H9 (cell line): ENCODE data around the gene LYRM9. TPM values are rescaled to one million over a fixed set of nuclear protein-coding genes. Genes with fewer than 3 reads are reported as not detected.

ENCODE experiments used
- DNase-seq: peaks from one replicate; pipeline ENCODE4 v3.0.0-alpha.2; 2017
- H2AFZ ChIP-seq: one replicate; pipeline ENCODE4 v1.6.1; 2013; ENCODE audit warnings: mild to moderate bottlenecking, low read length, control low read depth, moderate library complexity
- H2AK5ac ChIP-seq: 2 replicates; pipeline ENCODE4 v1.6.1; 2013; ENCODE audit warnings: low read length, control low read depth, mixed read lengths; ENCODE audit not compliant: insufficient read length
- H2BK120ac ChIP-seq: one replicate; pipeline ENCODE4 v1.6.1; 2013; ENCODE audit warnings: low read depth, mild to moderate bottlenecking, low read length, control low read depth, inconsistent platforms; ENCODE audit not compliant: poor library complexity, severe bottlenecking
- H2BK12ac ChIP-seq: 2 replicates; pipeline ENCODE4 v1.6.1; 2013; ENCODE audit warnings: low read length, control low read depth, mixed read lengths, low read depth; ENCODE audit not compliant: insufficient read length
- H2BK15ac ChIP-seq: 2 replicates; pipeline ENCODE4 v1.6.1; 2013; ENCODE audit warnings: low read depth, low read length, control low read depth
- H2BK20ac ChIP-seq: one replicate; pipeline ENCODE4 v1.6.1; 2013; ENCODE audit warnings: low read depth, mild to moderate bottlenecking, low read length, control low read depth, inconsistent platforms; ENCODE audit not compliant: poor library complexity, severe bottlenecking
- H2BK5ac ChIP-seq: 2 replicates; pipeline ENCODE4 v1.6.1; 2013; ENCODE audit warnings: low read length, control low read depth, mixed read lengths; ENCODE audit not compliant: insufficient read length
- H3K14ac ChIP-seq: 2 replicates; pipeline ENCODE4 v1.6.1; 2013; ENCODE audit warnings: low read length, control low read depth; ENCODE audit not compliant: insufficient read depth
- H3K18ac ChIP-seq: 2 replicates; pipeline ENCODE4 v1.6.1; 2013; ENCODE audit warnings: low read depth, mild to moderate bottlenecking, mixed read lengths, low read length, control low read depth; ENCODE audit not compliant: insufficient read length
- H3K23ac ChIP-seq: 2 replicates; pipeline ENCODE4 v1.6.1; 2013; ENCODE audit warnings: low read length, control low read depth, mixed read lengths, low read depth; ENCODE audit not compliant: insufficient read length
- H3K23me2 ChIP-seq: 2 replicates; pipeline ENCODE4 v1.6.1; 2013; ENCODE audit warnings: low read depth, mild to moderate bottlenecking, mixed read lengths, low read length, control low read depth; ENCODE audit not compliant: insufficient read length, poor library complexity, severe bottlenecking
- H3K27ac ChIP-seq: 2 replicates; pipeline ENCODE4 v1.5.1; 2013; ENCODE audit warnings: low read length, control low read depth, mixed read lengths, low read depth; ENCODE audit not compliant: insufficient read length
- H3K27me3 ChIP-seq: 2 replicates; pipeline ENCODE4 v1.6.1; 2013; ENCODE audit warnings: low read length, control low read depth, inconsistent platforms; ENCODE audit not compliant: insufficient read depth
- H3K4ac ChIP-seq: 2 replicates; pipeline ENCODE4 v1.6.1; 2013; ENCODE audit warnings: low read depth, mild to moderate bottlenecking, control low read depth, inconsistent platforms, low read length, moderate library complexity
- H3K4me1 ChIP-seq: 2 replicates; pipeline ENCODE4 v1.6.1; 2013; ENCODE audit warnings: low read length, control low read depth, inconsistent platforms; ENCODE audit not compliant: insufficient read depth
- H3K4me2 ChIP-seq: 2 replicates; pipeline ENCODE4 v1.6.1; 2013; ENCODE audit warnings: low read length, control low read depth, mixed read lengths; ENCODE audit not compliant: insufficient read length, insufficient read depth
- H3K56ac ChIP-seq: 2 replicates; pipeline ENCODE4 v1.6.1; 2013; ENCODE audit warnings: low read depth, mild to moderate bottlenecking, mixed read lengths, low read length, control low read depth; ENCODE audit not compliant: insufficient read length
- H3K79me1 ChIP-seq: 2 replicates; pipeline ENCODE4 v1.6.1; 2013; ENCODE audit warnings: low read depth, mild to moderate bottlenecking, moderate library complexity, low read length, control low read depth, inconsistent platforms; ENCODE audit not compliant: insufficient read depth, poor library complexity, severe bottlenecking
- H3K79me2 ChIP-seq: 2 replicates; pipeline ENCODE4 v1.6.1; 2013; ENCODE audit warnings: low read length, control low read depth, inconsistent platforms; ENCODE audit not compliant: insufficient read depth
- H3K9ac ChIP-seq: 2 replicates; pipeline ENCODE4 v1.6.1; 2013; ENCODE audit warnings: low read length, control low read depth, mixed read lengths; ENCODE audit not compliant: insufficient read length; ENCODE audit errors: extremely low read depth
- H3K9me3 ChIP-seq: one replicate; pipeline ENCODE4 v1.6.1; 2013; ENCODE audit warnings: low read depth, low read length, inconsistent platforms; ENCODE audit not compliant: control insufficient read depth
- H3T11ph ChIP-seq: one replicate; pipeline ENCODE4 v1.6.1; 2013; ENCODE audit warnings: mild to moderate bottlenecking, low read length, control low read depth, inconsistent platforms
- H4K20me1 ChIP-seq: one replicate; pipeline ENCODE4 v1.6.1; 2013; ENCODE audit not compliant: control insufficient read depth, insufficient read length, insufficient read depth
- H4K5ac ChIP-seq: 2 replicates; pipeline ENCODE4 v1.6.1; 2013; ENCODE audit warnings: low read depth, mild to moderate bottlenecking, mixed read lengths, low read length, control low read depth; ENCODE audit not compliant: insufficient read length
- H4K8ac ChIP-seq: replicated peaks from 2 replicates; pipeline ENCODE4 v1.6.1; 2013; ENCODE audit warnings: low read length, control low read depth, mixed read lengths, low read depth; ENCODE audit not compliant: insufficient read length
- H4K91ac ChIP-seq: 2 replicates; pipeline ENCODE4 v1.6.1; 2013; ENCODE audit warnings: low read depth, mild to moderate bottlenecking, moderate library complexity, mixed read lengths, low read length, control low read depth; ENCODE audit not compliant: insufficient read length
- H3K27ac Mint-ChIP-seq, 3 experiments: 2 replicates in 2 of 3; 3 replicates in 1 of 3; pipeline ENCODE4 v1.8.0; 2020 to 2021; ENCODE audit warnings: mixed read lengths in 3 of 3, mild to moderate bottlenecking in 1 of 3, moderate library complexity in 1 of 3
- H3K27me3 Mint-ChIP-seq: 2 replicates; pipeline ENCODE4 v1.8.0; 2021; ENCODE audit warnings: low read depth, mild to moderate bottlenecking, moderate library complexity, mixed read lengths
- H3K36me3 Mint-ChIP-seq, 3 experiments: 2 replicates in 2 of 3; 3 replicates in 1 of 3; pipeline ENCODE4 v1.8.0; 2020 to 2021; ENCODE audit warnings: low read depth in 3 of 3, mixed read lengths in 3 of 3; ENCODE audit not compliant: insufficient read depth in 1 of 3
- H3K4me1 Mint-ChIP-seq, 2 experiments: 2 replicates each; pipeline ENCODE4 v1.8.0; 2020; ENCODE audit warnings: mixed read lengths in 2 of 2
- H3K4me3 Mint-ChIP-seq, 2 experiments: 2 replicates in 1 of 2; 3 replicates in 1 of 2; pipeline ENCODE4 v1.8.0; 2020 to 2021; ENCODE audit warnings: mild to moderate bottlenecking in 2 of 2, mixed read lengths in 2 of 2, moderate library complexity in 1 of 2
- H3K9me3 Mint-ChIP-seq, 2 experiments: 2 replicates in 1 of 2; 3 replicates in 1 of 2; pipeline ENCODE4 v1.8.0; 2020; ENCODE audit warnings: mild to moderate bottlenecking in 2 of 2, mixed read lengths in 2 of 2, moderate library complexity in 1 of 2
- WGBS: extraction: QIAGEN DNeasy Blood & Tissue Kit; methylation state at CpG from one replicate; pipeline ENCODE4 v1.1.7; 2013; ENCODE audit warnings: missing lambda C conversion rate, low lambda C conversion rate, mixed read lengths; ENCODE audit not compliant: insufficient read length; ENCODE audit errors: extremely low coverage; 5-methylcytosine and 5-hydroxymethylcytosine counted together
- total RNA-seq: library from RNA; stranded (reverse); gene quantifications from 2 replicates; pipeline ENCODE4 v1.2.1, GENCODE V29; 2021
- TF ChIP-seq, protein P1 (sequence below): fragments of 200-600 bp; sonication (generic); conservative IDR thresholded peaks from 3 replicates; pipeline ENCODE4 v1.8.0; 2021; ENCODE audit warnings: antibody characterized with exemption, mild to moderate bottlenecking

Gene LYRM9
- total RNA-seq, 1 experiment from 2014 or later, result 2.2 TPM

DNA sequence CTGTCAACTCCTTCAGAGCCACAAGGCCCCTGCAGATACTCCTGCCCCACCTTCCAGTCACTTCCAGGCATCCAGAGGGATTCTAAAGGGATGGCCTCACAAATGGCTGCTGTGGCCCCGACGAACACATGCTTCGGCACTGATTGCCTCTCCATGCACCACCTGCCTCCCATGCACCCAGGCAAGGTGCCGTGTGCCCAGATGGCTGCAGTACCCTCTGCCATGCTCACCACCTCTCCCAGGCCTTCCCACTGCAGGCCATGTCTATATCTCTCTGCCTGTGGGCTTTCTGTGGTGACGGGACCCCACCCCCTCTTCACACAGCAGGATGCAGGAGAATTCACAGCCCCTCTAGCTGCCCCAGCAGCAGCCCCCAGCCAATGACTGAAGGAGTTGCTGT is 27.9 kb upstream of the LYRM9 start:
- no peak overlapping the region for H2AFZ ChIP-seq
- H3K36me3 Mint-ChIP-seq, result no peaks in the 10 kb centered on the region
- no peak overlapping the region for H3K9ac ChIP-seq
- TF ChIP-seq, protein P1, sequence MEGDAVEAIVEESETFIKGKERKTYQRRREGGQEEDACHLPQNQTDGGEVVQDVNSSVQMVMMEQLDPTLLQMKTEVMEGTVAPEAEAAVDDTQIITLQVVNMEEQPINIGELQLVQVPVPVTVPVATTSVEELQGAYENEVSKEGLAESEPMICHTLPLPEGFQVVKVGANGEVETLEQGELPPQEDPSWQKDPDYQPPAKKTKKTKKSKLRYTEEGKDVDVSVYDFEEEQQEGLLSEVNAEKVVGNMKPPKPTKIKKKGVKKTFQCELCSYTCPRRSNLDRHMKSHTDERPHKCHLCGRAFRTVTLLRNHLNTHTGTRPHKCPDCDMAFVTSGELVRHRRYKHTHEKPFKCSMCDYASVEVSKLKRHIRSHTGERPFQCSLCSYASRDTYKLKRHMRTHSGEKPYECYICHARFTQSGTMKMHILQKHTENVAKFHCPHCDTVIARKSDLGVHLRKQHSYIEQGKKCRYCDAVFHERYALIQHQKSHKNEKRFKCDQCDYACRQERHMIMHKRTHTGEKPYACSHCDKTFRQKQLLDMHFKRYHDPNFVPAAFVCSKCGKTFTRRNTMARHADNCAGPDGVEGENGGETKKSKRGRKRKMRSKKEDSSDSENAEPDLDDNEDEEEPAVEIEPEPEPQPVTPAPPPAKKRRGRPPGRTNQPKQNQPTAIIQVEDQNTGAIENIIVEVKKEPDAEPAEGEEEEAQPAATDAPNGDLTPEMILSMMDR, result no peak
- no peak overlapping the region for H3K4me3 Mint-ChIP-seq
- no peaks in the 10 kb centered on the region for H3K9me3 ChIP-seq
- no peak overlapping the region for H3K27ac Mint-ChIP-seq
- H3K4me1 ChIP-seq, result peaks cover under 1% of the 10 kb centered on the region; the same call in 1 of the 2 replicates
- no peak overlapping the region for H3K18ac ChIP-seq
- H4K91ac ChIP-seq, result no peak overlapping the region
- H2BK5ac ChIP-seq, result no peak overlapping the region
- H3K79me2 ChIP-seq, result no peaks in the 10 kb centered on the region
- H2BK20ac ChIP-seq, result no peak overlapping the region
- no peak overlapping the region for H3K27ac ChIP-seq
- no peaks in the 10 kb centered on the region for H3K23me2 ChIP-seq
- no peaks in the 10 kb centered on the region for H3K79me1 ChIP-seq
- H3K4me1 Mint-ChIP-seq, result peaks cover under 1 to 1% of the 10 kb centered on the region in 2 experiments
- no peak overlapping the region for H2BK12ac ChIP-seq
- peaks cover 36% of the 10 kb centered on the region for H3K27me3 Mint-ChIP-seq
- no peak overlapping the region for H3K4me2 ChIP-seq
- no peak overlapping the region for H3K4ac ChIP-seq
- no peak for DNase-seq
- no peak overlapping the region for H3K56ac ChIP-seq
- no peak overlapping the region for H2BK15ac ChIP-seq
- no peak overlapping the region for H3K23ac ChIP-seq
- H4K8ac ChIP-seq, result no peak overlapping the region
- WGBS, result no CpG with 5 or more reads among the region's 5 CpGs
- H3K27me3 ChIP-seq, result peaks cover 21% of the 10 kb centered on the region
- no peak overlapping the region for H4K5ac ChIP-seq
- no peak overlapping the region for H2BK120ac ChIP-seq
- no peak overlapping the region for H3K14ac ChIP-seq
- H3T11ph ChIP-seq, result no peak overlapping the region
- no peaks in the 10 kb centered on the region; a peak in 2 of 5 replicates for H3K9me3 Mint-ChIP-seq
- no peak overlapping the region for H2AK5ac ChIP-seq
- no peaks in the 10 kb centered on the region for H4K20me1 ChIP-seq
